ENCODE data around the gene UROD.
"Not testable (repeated sequence)": the region's sequence is repeated elsewhere in the genome, so short reads cannot be mapped to it uniquely, and the experiment has no call there.

The UROD gene

DNA sequence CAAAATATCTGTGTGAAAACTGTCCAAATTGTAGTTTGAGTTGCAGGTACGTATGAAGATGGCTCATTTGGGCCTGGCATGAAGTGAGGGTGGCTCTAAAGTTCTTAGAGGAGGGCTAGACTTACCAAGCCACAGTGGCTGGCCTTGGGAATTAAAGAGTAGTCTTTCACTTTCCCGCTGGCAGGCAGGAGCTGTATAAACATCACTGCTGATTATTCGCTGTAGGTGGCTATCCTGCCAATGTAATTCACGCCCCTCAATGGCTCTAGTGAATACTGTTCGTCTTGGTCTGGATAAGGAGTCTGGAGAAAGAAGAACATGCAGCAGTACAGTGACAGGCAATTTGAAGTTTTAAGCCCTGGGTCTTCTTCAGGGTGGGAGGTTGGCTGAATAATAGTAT, 31.0 kb downstream of the UROD start:
- DNase-seq, result no peak

DNA sequence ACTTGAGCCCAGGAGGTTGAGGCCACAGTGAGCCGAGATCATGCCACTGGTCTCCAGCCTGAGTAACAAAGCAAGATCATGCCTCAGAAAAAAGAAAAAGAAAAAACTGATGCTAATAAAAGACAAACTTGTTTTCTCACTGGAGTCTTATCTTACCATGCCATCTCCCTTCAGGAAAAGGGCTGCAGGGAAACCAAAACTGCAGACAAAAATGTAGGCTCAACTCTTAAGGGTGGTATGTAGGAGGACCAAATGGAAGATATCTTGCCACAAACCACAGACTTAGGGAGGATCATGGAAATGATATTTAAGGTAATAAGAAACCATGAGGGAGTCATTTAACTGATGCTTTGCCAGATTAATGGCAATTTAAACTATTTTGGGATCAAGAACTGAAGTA, 32.9 kb downstream of the UROD start:
- no peak for DNase-seq

DNA sequence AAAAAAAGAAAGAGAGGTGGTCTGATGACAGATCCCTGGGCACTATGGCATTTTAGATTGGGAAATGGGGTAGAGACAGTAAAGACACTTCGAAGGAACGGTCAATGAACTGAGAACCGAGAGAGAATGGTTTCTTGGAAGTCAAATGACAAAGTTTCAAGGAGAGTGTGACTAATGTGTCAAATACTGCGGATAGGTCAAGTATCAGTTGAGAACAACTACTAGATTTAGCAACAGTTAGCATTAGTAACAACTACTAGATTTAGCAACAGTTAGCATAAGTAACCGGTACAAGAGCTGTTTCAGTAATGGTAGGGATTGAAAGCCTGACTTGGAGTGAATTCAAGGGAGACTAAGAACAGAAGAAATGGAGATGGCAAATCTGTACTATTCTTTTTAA, 35.0 kb downstream of the UROD start:
- DNase-seq, result no peak

- DNase-seq, result no peak
Observed at GRCh38 chr1:45051005-45051772, 39.1 kb downstream of the UROD start.

DNA sequence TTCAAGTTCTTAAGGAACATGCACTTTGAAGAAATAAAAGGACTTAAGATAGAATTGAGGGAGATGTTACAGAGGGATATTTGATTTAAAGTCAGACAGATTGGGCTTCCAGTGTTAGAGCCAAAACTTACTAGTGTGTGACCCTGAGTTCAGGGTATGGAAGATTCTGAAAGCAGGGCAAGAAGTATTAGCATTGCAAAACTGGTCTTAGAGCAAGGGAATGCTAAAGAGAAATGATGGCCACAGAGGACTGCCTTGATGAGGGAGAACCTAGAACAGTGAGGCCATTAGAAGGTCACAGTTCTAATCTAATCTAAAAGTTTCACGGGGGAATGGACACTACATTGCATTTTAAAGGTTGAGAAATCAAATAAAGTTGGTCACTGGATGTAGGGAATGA, 45.5 kb downstream of the UROD start:
- no peak for DNase-seq

DNA sequence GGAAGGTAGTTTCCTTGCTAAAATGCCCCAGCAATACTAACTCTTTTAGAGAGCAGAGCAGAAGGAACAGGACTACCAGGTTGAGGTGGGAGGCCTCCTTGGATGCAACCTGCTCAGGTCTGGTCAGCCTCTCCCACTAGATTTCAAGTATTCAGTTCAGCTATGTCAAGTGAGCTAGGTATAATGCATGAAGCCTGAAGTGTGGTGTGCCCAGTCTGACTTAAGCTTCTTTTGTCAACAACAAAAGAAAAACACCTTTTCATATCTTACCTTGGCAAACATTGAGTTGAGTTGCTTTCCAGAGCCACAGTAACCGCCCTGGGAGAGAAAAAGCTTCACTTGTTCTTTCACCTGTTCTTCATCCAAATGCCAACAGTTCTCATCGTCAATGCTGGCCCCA, 47.8 kb downstream of the UROD start:
- no peak for DNase-seq

GRCh38 chr1:45062463-45062862, 50.4 kb downstream of the UROD start:
- not testable (repeated sequence) for DNase-seq

- DNase-seq, result no peak
Observed at GRCh38 chr1:45065083-45065482, 53.0 kb downstream of the UROD start.

Measured in stimulated activated CD4-positive, alpha-beta T cell treated with anti-CD3 and anti-CD28 coated beads, Interleukin-15, amount 100 ng/mL, for 24 hours (primary cell).